ENCODE measurements around the gene C14orf119.
"Not testable (repeated sequence)": the region's sequence is repeated elsewhere in the genome, so short reads cannot be mapped to it uniquely, and the experiment has no call there.

C14orf119 gene

DNA sequence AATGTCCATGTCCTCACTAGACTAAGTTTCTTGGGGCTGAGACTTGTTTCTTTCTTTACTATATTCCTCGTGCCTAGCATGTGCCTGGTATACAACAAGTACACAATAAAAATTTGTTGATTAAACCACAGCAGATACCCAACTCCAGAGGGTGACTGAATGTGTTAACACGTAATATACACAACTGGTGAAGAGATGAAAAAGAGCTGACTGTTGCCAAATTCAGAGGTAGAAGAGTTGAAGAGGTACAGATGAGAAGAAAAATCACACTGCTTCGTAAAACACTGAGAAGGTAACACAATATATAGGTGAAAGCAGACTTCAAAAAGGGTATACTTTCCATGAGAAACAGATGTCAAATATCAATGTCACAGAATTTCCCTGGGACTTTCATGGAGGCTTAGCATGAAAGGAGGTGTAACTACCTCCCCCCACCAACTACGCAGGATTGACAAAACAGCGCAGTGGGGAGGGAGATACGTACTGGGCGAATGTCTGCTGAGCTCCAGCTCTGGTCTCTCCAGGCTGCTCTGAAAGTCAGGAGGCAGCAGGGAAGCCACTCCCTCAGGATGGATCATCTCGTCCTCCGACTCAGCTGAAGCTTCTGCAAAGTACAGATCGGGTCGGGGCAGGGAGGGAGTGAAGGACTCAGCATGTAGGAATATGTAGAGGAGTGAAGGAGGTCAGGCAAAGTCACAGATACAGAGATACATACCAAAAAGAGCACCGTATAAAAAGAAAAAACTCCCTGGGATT is 5.6 kb upstream of the C14orf119 start:
- DNase-seq (ENCODE audit: low read depth in 2 of 2): no peak

GRCh38 chr14:23090254-23090636 is 5.1 kb upstream of the C14orf119 start:
- DNase-seq (ENCODE audit: low read depth in 2 of 2): no peak

DNA sequence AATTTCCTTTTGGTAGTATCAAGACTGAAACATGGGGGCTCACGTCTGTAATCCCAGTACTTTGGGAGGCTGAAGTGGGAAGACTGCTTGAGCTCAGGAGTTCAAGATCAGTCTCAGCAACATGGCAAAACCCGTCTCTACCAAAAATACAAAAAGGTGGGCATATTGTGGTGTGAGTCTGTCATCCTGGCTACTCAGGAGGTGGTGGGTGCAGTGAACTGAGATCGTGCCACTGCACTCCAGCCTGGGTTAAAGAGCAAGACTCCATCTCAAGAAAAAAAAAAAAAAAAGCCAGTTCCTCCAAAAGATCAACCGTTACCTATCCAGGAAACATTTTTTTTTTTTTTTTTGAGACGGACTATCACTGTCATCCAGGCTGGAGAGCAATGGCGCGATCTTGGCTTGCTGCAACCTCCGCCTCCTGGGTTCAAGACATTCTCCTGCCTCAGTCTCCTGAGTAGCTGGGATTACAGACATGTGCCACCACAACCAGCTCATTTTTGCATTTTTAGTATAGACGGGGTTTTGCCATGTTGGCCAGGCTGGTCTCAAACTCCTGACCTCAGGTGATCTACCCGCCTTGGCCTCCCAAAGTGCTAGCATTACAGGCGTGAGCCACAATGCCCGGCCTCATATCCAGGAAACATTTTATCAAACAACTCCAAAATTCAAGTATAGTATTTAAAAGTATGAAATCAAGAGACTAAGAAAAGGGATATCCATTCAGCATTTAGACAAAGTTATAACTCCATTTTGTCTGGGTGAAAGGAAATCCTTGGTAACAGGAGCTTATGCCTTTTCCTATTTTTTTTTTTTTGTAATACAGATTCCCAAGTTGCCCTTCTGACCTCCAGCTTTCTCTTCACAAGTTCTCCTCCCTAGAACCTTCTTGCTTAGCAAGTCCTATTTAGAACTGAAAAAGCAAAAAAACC is 3.7 kb upstream of the C14orf119 start:
- no peak for DNase-seq (ENCODE audit: low read depth in 2 of 2)

GRCh38 chr14:23093104-23093503 is 2.2 kb upstream of the C14orf119 start:
- no peak for DNase-seq (ENCODE audit: low read depth in 2 of 2)

DNA sequence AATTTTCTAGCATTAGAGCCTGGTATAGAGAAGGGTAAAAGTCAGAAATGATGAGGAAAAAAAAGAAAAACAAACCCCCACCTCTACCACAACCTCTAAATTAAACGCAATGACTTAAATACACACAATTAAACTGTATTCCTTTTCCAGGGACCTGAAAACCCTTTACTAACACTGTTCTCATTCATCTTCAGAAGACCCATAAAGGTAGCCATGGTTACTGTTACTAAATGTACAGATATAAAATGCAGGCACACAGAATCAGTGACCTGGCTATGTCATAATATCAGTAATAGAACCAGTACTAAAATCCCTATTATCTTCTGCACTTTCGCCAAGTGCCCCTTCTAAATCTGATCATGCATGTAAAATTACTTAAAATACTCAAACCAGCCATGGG is 1.8 kb upstream of the C14orf119 start:
- no peak for DNase-seq (ENCODE audit: low read depth in 2 of 2)

DNA sequence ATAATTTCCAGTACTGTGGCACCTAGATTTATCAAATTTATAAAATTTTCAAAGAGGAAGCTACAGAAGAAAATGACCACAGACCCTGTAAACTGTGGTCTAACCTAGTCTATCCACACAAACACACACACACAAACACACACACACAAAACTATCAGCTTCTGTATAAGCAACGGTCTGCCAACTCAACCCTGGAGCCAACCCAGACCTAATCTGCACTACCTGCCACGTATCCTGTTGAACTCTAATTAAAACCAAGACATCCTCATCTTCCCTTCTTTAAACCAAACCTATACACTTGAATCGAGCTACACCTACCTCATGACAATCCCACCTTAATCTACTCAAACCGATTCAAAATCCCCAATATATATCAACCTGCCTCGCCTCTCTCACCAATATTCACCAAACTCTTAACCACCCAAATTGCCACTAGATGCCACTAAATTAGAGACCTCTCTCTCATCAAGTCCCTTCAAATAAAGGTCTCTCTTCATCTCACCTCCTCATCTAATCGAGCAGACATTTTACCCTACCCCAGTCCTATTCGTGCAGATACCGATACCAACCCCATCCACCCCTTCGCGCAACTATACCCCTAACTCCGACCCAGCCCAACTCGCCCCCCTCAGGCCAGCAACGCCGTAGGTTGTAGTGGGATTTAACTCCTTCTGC is 1.2 kb upstream of the C14orf119 start:
- no peak for DNase-seq (ENCODE audit: low read depth in 2 of 2)

DNA sequence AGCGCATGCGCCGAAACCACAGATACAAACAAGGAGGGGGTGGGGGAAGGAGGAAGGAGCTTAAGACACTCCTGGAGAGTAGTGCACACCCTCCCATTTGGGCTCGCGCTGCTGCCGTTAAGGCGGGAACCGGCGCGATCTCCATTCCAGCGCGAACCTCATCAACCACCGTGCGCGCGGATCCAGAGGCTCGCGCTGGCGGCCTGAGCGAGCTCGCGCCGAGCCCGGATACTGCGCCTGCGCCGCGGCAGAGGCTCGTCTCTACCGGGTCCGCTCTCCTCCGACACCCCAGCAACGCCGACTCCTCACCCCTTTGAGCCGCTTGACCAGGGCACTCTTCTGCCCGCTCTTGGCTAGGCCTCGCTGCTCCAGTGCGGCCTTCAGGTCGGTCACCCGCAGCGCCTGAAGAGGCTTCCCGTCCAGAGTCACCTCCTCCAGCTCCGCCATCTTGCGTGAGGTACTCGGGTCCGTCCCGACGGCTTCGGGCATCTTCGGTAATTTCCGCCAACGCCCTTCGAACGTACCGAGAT is 574 bp upstream of the C14orf119 start, which contains the start of gene ACIN1:
Gene ACIN1, minus strand, starts transcription at position 471 of the 530 bp plus-strand sequence. Its CDS starts 24 bp downstream, at position 447.
- peak in 1 of 2 donors; percentile 46 for DNase-seq (ENCODE audit: low read depth in 2 of 2)

GRCh38 chr14:23097786-23098185 is 2.5 kb downstream of the C14orf119 start:
- no peak for DNase-seq (ENCODE audit: low read depth in 2 of 2)

GRCh38 chr14:23099212-23099861 is 4.0 kb downstream of the C14orf119 start:
- DNase-seq (ENCODE audit: low read depth in 2 of 2): no peak

GRCh38 chr14:23101213-23101970 is 6.1 kb downstream of the C14orf119 start:
- DNase-seq (ENCODE audit: low read depth in 2 of 2): no peak

DNA sequence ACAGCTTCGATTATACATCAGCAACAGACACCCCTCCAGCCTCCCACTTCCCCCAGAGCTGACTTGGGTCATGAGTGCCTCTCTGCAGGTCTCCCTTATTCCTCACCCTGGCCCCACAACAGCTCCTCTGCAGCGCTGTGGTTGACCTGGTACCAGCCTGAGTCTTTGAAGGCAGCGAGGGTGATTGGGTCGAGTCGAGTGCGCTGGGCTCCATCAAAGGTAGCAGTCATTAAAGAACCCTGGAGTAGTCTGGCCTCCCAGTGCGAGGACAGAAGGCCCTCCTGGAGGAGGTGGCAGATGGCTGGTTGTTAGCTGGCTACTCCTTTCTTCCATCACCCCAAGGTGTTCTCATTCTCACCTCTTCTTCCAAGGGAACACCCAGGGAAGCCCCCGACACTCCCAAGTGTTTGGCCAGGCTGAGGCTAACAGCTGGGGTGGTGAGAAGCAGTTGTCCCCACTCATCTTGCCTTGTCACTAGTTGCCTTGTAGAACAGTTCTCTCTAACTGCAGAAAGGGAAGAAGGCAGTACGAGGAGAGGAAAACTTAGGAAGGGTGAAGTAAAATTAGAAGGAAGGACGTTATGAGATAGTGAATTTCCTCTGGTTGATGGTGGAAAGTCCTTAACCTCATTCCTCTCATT is 6.8 kb downstream of the C14orf119 start:
- DNase-seq (ENCODE audit: low read depth in 2 of 2): no peak

- no peak for DNase-seq (ENCODE audit: low read depth in 2 of 2)
These were observed 7.5 kb downstream of the C14orf119 start for GRCh38 chr14:23102801-23103200.

DNA sequence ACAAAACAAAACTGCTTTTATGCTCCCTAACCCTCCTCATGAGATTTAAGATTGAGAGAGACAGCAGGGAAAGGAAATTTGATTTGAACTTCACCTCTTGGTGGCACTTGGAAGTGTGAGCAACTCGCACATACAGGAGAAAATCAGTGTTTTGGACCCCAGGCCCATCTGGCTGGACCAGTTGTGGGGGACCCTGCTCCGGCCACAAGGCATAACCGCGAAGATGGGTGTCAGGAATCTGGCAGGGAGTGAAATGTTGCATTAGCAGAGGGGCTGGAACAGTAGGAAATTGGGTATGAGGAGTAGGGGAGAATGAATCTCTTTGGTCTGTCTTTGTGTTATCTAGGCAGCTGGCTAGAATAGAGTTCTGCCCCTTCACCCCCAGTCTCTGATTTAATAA is 8.3 kb downstream of the C14orf119 start:
- DNase-seq (ENCODE audit: low read depth in 2 of 2): no peak

- DNase-seq (ENCODE audit: low read depth in 2 of 2): no peak
These were observed 8.8 kb downstream of the C14orf119 start for GRCh38 chr14:23104070-23104590.

GRCh38 chr14:23104591-23105347 is 9.5 kb downstream of the C14orf119 start, which contains the start of gene CIROP:
Gene CIROP, minus strand, starts transcription at chr14:23104989. Its CDS starts 69 bp downstream, at chr14:23104920.
- no peak for DNase-seq (ENCODE audit: low read depth in 2 of 2)

DNA sequence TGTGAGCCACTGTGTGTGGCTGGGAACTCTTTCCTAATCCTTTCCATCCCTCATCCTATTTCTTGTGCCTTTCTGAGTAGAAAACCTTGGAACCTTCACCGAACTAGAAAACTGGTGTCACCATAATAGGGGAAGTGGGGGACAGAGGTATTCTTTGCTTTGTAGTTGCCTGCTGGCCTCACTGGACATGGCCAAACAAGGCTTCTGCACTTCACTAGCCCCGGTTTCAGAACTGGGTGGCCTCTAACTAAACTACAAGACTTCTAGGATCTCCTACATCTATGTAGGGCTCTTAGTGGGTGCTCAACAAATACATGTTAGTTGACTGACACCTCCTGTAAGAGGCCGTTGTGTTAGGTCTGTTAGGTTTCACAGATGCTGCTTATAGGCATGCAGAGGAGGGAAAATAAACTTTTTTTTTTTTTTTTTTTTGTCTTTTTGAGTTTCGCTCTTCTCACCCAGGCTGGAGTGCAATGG is 10.1 kb downstream of the C14orf119 start:
- no peak for DNase-seq (ENCODE audit: low read depth in 2 of 2)

DNA sequence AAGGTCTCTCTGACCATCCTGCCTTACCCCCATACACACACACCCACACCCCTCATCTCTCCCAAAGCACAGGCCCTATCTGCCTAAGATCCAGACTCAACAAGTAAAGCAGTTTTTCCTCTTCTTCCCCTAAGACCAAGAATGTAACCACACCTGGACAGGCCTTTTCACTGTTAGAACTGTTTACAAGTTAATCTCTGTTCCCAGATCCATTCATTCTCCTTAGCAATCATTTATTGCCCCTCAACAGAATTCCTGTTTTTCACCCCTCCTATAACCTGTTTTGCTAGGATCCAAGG is 11.4 kb downstream of the C14orf119 start:
- no peak for DNase-seq (ENCODE audit: low read depth in 2 of 2)

DNA sequence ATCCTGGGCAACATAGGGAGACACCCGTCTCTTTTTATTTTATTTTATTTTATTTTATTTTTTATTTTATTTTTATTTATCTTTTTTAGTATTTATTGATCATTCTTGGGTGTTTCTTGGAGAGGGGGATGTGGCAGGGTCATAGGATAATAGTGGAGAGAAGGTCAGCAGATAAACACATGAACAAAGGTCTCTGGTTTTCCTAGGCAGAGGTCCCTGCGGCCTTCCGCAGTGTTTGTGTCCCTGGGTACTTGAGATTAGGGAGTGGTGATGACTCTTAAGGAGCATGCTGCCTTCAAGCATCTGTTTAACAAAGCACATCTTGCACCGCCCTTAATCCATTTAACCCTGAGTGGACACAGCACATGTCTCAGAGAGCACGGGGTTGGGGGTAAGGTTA is 12.3 kb downstream of the C14orf119 start:
- DNase-seq (ENCODE audit: low read depth in 2 of 2): not testable (repeated sequence)

- not testable (repeated sequence) for DNase-seq (ENCODE audit: low read depth in 2 of 2)
These were observed 12.9 kb downstream of the C14orf119 start for GRCh38 chr14:23108169-23108568.

Measured in stimulated activated CD4-positive, alpha-beta T cell treated with anti-CD3 and anti-CD28 coated beads, Interleukin-1b, Interleukin-23, amount 100 ng/mL, for 1 hour (primary cell).